T-helper 2 cell treated with Interferon-gamma antibody and Interleukin-4, amounts not matched to agents 100 ng/mL and 5 ng/mL, for 36 hours (primary cell): ENCODE results near the gene SEMA3F. TPM values are rescaled to one million over a fixed set of nuclear protein-coding genes. Genes with fewer than 3 reads are reported as not detected.

Experiments
- intact Hi-C: fragments of 100-400 bp; cut with micrococcal nuclease; formaldehyde crosslinking; loops from one replicate; pipeline ENCODE4 v1.15.1; 2023
- total RNA-seq: library from RNA; stranded (reverse); gene quantifications from 2 replicates; pipeline ENCODE4 v1.2.3, GENCODE V29; 2022

SEMA3F gene
- total RNA-seq: 0.05 and 0.11 TPM in 2 replicates

- intact Hi-C loops: no loop called here
Observed at GRCh38 chr3:50154840-50155490, at the start of gene SEMA3F. Gene SEMA3F, plus strand, starts transcription at chr3:50155324. Its CDS starts 4,299 bp downstream, at chr3:50159623.

GRCh38 chr3:50111757-50112156, 43.4 kb upstream of the SEMA3F start:
- intact Hi-C loops: no loop called here

GRCh38 chr3:50112462-50112861, 42.7 kb upstream of the SEMA3F start:
- intact Hi-C loops: no loop called here

- intact Hi-C loops: no loop called here
Observed at GRCh38 chr3:50117120-50117519, 38.0 kb upstream of the SEMA3F start.

- intact Hi-C loops: no loop called here
Observed at GRCh38 chr3:50118237-50118636, 36.9 kb upstream of the SEMA3F start.

- intact Hi-C loops: no loop called here
Observed at GRCh38 chr3:50119786-50120185, 35.3 kb upstream of the SEMA3F start.

GRCh38 chr3:50120364-50121071, 34.6 kb upstream of the SEMA3F start:
- intact Hi-C loops: loop anchor here (1.0 kb wide), 3 partner anchors 69 to 153 kb away; no protein-coding TSS in a partner anchor

- intact Hi-C loops: loop anchor here (1.0 kb wide), 3 partner anchors 68 to 152 kb away; no protein-coding TSS in a partner anchor
Observed at GRCh38 chr3:50121072-50122032, 33.8 kb upstream of the SEMA3F start.

GRCh38 chr3:50122071-50122470, 33.1 kb upstream of the SEMA3F start:
- intact Hi-C loops: no loop called here

- intact Hi-C loops: no loop called here
Observed at GRCh38 chr3:50122661-50123391, 32.3 kb upstream of the SEMA3F start.

- intact Hi-C loops: no loop called here
Observed at GRCh38 chr3:50123394-50124051, 31.6 kb upstream of the SEMA3F start.

- intact Hi-C loops: no loop called here
Observed at GRCh38 chr3:50124052-50124799, 30.9 kb upstream of the SEMA3F start.

- intact Hi-C loops: no loop called here
Observed at GRCh38 chr3:50124800-50125178, 30.3 kb upstream of the SEMA3F start.

- intact Hi-C loops: no loop called here
Observed at GRCh38 chr3:50125541-50126286, 29.4 kb upstream of the SEMA3F start.

GRCh38 chr3:50126287-50127211, 28.6 kb upstream of the SEMA3F start:
- intact Hi-C loops: no loop called here

- intact Hi-C loops: no loop called here
Observed at GRCh38 chr3:50127251-50127691, 27.9 kb upstream of the SEMA3F start.

- intact Hi-C loops: no loop called here
Observed at GRCh38 chr3:50128001-50128400, 27.1 kb upstream of the SEMA3F start.

- intact Hi-C loops: no loop called here
Observed at GRCh38 chr3:50130436-50130835, 24.7 kb upstream of the SEMA3F start.
